ENCODE results near the gene BANK1. TPM values are rescaled to one million over a fixed set of nuclear protein-coding genes. Genes with fewer than 3 reads are reported as not detected.
A peak's percentile ranks its signal among the peaks of the same experiment; 100 is the strongest.

BANK1 gene
- total RNA-seq, 1 experiment from 2014 or later = 2.2 TPM

- 0 out of 2 replicates have a peak, but pooled peaks cover 14% of the 10 kb centered on the region for H3K4me1 ChIP-seq (replicated peaks; ENCODE audit: insufficient read depth)
- intact Hi-C loops (cut with micrococcal nuclease; ENCODE audit: unreplicated experiment) = loop anchor here (1.0 kb wide), 1 partner anchor 29 kb away; no protein-coding TSS in a partner anchor
- H3K4me2 ChIP-seq = peak overlapping the region; percentile 34; the same call in 1 of the 2 replicates
- H3K79me2 ChIP-seq (ENCODE audit: low read depth) = no peaks in the 10 kb centered on the region
- POLR2A ChIA-PET (ENCODE audit: unreplicated experiment) = interaction anchor here (0.6 kb wide), 2 partner anchors 644 to 997 kb away, joined by 3 to 7 read pairs; no protein-coding TSS in a partner anchor
- 0 out of 2 replicates have a peak overlapping the region, but pooled peaks have one; percentile 55 for H3K27ac ChIP-seq
- peak; percentile 35 to 39 for DNase-seq
- H3K27me3 ChIP-seq (ENCODE audit: insufficient read depth, low read depth) = no peaks in the 10 kb centered on the region
- no peak overlapping the region for H3K4me3 ChIP-seq
- H2AFZ ChIP-seq = no peak overlapping the region
- no peaks in the 10 kb centered on the region for H3K9me2 ChIP-seq (ENCODE audit: insufficient read depth)
- CTCF ChIA-PET = no interaction called here
- peaks cover 16% of the 10 kb centered on the region; the same call in 1 of the 2 replicates for H3F3A ChIP-seq (ENCODE audit: insufficient read depth, low read depth)
- no peaks in the 10 kb centered on the region for H3K36me3 ChIP-seq (ENCODE audit: low read depth)
- BruUV-seq (replicated peaks) = no TSS peak
- TF ChIP-seq CTCF (conservative IDR thresholded peaks at IDR 0.05) = no peak
- TF ChIP-seq EZH2 (IDR thresholded peaks at IDR 0.05; ENCODE audit: low read depth) = no peak
- no peaks in the 10 kb centered on the region for H3K9me3 ChIP-seq (ENCODE audit: insufficient read depth, low read depth)
- no peaks in the 10 kb centered on the region for H4K20me1 ChIP-seq (ENCODE audit: insufficient read depth)
Measured at GRCh38 chr4:101864660-101865059, 74.1 kb downstream of the BANK1 start.

DNA sequence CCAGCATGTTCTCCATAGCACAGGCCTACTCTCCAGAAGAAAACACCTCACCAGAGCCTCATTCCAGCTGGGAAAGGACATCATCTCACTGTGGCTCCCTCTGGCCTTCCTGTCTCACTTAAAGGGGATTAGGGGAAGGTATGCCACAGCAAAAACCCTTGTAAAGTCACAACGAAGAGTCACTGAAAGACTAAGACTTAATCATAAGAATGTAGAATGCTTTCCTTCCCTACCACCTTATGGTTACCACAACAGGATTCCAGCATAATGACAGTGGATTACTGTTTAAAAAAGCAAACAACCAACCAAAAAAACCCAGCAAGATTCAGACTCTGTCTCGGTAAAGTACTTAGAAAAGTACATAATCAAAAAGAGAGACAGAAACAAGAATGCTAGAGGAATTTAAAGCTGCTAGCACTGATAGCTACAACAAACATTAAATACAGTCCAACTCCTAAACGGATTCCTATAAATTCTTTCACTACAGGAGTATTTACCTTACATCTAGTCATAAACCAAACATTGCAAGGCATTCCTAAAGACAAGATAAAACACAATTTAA, 75.1 kb downstream of the BANK1 start:
- H3K4me2 ChIP-seq = peak overlapping the region; percentile 34
- CTCF ChIA-PET = no interaction called here

DNA sequence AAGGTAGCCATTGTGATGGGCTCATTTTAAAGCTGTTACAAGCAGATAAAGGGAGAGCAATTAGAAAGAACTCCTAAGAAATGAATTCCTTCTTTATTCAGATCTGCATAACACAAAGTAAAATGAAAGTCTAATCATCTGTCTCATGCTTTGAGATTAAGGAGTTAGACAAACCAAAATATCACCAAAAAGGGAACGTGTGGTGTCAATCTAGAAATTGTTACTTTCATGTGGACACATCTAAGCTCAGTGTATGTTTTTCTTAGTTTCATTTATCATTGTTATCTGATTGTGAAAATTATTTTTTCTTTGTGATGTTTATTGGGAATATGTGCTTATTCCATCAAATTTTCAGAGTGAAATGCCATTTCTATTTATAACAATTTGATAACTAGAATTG, 80.3 kb downstream of the BANK1 start:
- Histone ChIP-seq H3K79me2 (ENCODE audit: low read depth) (no peaks in the 10 kb centered on the region), H2AFZ (no peak overlapping the region), H3K4me3 (no peak overlapping the region), H3K27me3 (ENCODE audit: insufficient read depth, low read depth) (no peaks in the 10 kb centered on the region), H3K27ac (no peak overlapping the region), H3F3A (ENCODE audit: insufficient read depth, low read depth) (0 out of 2 replicates have a peak, but pooled peaks cover 1% of the 10 kb centered on the region), H3K9me3 (ENCODE audit: insufficient read depth, low read depth) (no peaks in the 10 kb centered on the region), H3K4me1 (replicated peaks; ENCODE audit: insufficient read depth) (no peaks in the 10 kb centered on the region), H4K20me1 (ENCODE audit: insufficient read depth) (no peaks in the 10 kb centered on the region), H3K36me3 (ENCODE audit: low read depth) (no peaks in the 10 kb centered on the region), H3K4me2 (no peak overlapping the region), H3K9me2 (ENCODE audit: insufficient read depth) (no peaks in the 10 kb centered on the region)
- ChIA-PET POLR2A (ENCODE audit: unreplicated experiment) (no interaction called here), CTCF (no interaction called here)
- intact Hi-C loops (cut with micrococcal nuclease; ENCODE audit: unreplicated experiment) = no loop called here
- no peak for TF ChIP-seq CTCF (conservative IDR thresholded peaks at IDR 0.05)
- TF ChIP-seq EZH2 (IDR thresholded peaks at IDR 0.05; ENCODE audit: low read depth) = no peak
- no peak for DNase-seq
- BruUV-seq (replicated peaks) = no TSS peak

More for the DNA sequence above, 75.1 kb downstream of the BANK1 start:
- BruUV-seq (replicated peaks) = no TSS peak
- Histone ChIP-seq H4K20me1 (ENCODE audit: insufficient read depth) (no peaks in the 10 kb centered on the region), H3K27me3 (ENCODE audit: insufficient read depth, low read depth) (no peaks in the 10 kb centered on the region), H3K9me2 (ENCODE audit: insufficient read depth) (no peaks in the 10 kb centered on the region), H3K9me3 (ENCODE audit: insufficient read depth, low read depth) (no peaks in the 10 kb centered on the region), H2AFZ (0 out of 2 replicates have a peak overlapping the region, but pooled peaks have one; percentile 33), H3F3A (ENCODE audit: insufficient read depth, low read depth) (peaks cover 16% of the 10 kb centered on the region; the same call in 1 of the 2 replicates), H3K4me1 (replicated peaks; ENCODE audit: insufficient read depth) (0 out of 2 replicates have a peak, but pooled peaks cover 14% of the 10 kb centered on the region), H3K36me3 (ENCODE audit: low read depth) (no peaks in the 10 kb centered on the region), H3K4me3 (no peak overlapping the region), H3K79me2 (ENCODE audit: low read depth) (no peaks in the 10 kb centered on the region), H3K27ac (peak overlapping the region; percentile 55)
- DNase-seq = peak in 1 of 2 experiments; percentile 76
- POLR2A ChIA-PET (ENCODE audit: unreplicated experiment) = no interaction called here
- intact Hi-C loops (cut with micrococcal nuclease; ENCODE audit: unreplicated experiment) = no loop called here
- TF ChIP-seq CTCF (conservative IDR thresholded peaks at IDR 0.05) = no peak
- no peak for TF ChIP-seq EZH2 (IDR thresholded peaks at IDR 0.05; ENCODE audit: low read depth)

All from PC-9 (cell line).